ENCODE data around the gene EPN3.

DNA sequence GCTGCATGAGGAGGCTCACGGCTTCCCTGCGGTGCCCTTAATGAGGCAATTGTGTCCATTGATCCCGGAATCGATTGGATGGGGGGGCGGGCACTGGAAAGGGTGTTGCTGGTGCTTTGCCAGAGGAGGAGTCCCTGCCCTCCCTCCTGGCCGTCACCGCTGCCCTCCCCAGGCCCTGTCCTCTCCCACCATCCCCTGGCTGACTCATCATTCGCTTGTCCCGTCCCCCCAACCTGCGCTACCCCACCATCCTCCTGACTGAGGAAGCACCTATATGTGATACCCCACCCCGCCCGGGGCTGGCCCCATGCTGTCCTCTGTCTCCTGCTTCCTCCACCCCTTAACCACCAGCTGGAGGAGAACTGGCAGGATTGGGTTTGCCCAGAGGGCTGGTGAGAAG, 48.8 kb downstream of the EPN3 start:
- TF ChIP-seq GATA2 (IDR thresholded peaks at IDR 0.05; ENCODE audit: low read depth, low read length) = no peak
- no peak for TF ChIP-seq GATA3 (IDR thresholded peaks at IDR 0.05; ENCODE audit: low read depth, low read length)

Data from SH-SY5Y (cell line).